Ishikawa (cell line): ENCODE results near the gene GDI1.

Experiments
- CEBPB ChIP-seq: IDR thresholded peaks from 2 replicates; pipeline ENCODE4 v1.6.1; 2012
- CREB1 ChIP-seq: IDR thresholded peaks from 2 replicates; pipeline ENCODE4 v1.6.1; 2012; ENCODE audit warnings: low read depth
- EGR1 ChIP-seq: IDR thresholded peaks from 2 replicates; pipeline ENCODE4 v1.6.1; 2012
- EP300 ChIP-seq: IDR thresholded peaks from 2 replicates; pipeline ENCODE4 v1.6.1; 2012; ENCODE audit warnings: borderline replicate concordance
- FOXM1 ChIP-seq: IDR thresholded peaks from 2 replicates; pipeline ENCODE4 v1.6.1; 2012; ENCODE audit warnings: low read depth, borderline replicate concordance
- MAX ChIP-seq: IDR thresholded peaks from 2 replicates; pipeline ENCODE4 v1.6.1; 2012
- NFIC ChIP-seq: IDR thresholded peaks from 2 replicates; pipeline ENCODE4 v1.6.1; 2012
- RAD21 ChIP-seq: IDR thresholded peaks from 2 replicates; pipeline ENCODE4 v1.6.1; 2012; ENCODE audit warnings: low read depth
- REST ChIP-seq: IDR thresholded peaks from 2 replicates; pipeline ENCODE4 v1.6.1; 2012; ENCODE audit warnings: low read depth, mild to moderate bottlenecking
- TAF1 ChIP-seq: IDR thresholded peaks from 2 replicates; pipeline ENCODE4 v1.6.1; 2012; ENCODE audit warnings: low read depth, mild to moderate bottlenecking
- TCF12 ChIP-seq: IDR thresholded peaks from 2 replicates; pipeline ENCODE4 v1.6.1; 2012; ENCODE audit warnings: low read depth
- TEAD4 ChIP-seq: IDR thresholded peaks from 2 replicates; pipeline ENCODE4 v1.6.1; 2012
- USF1 ChIP-seq: IDR thresholded peaks from 2 replicates; pipeline ENCODE4 v1.6.1; 2012
- YY1 ChIP-seq: IDR thresholded peaks from 2 replicates; pipeline ENCODE4 v1.6.1; 2012; ENCODE audit warnings: low read depth
- ZBTB7A ChIP-seq: IDR thresholded peaks from 2 replicates; pipeline ENCODE4 v1.6.1; 2012; ENCODE audit warnings: low read depth

Gene GDI1

GRCh38 chrX:154466036-154466435 is 29.1 kb downstream of the GDI1 start:
- TF ChIP-seq EGR1, result no peak
- TF ChIP-seq TAF1, result no peak
- TF ChIP-seq CREB1, result no peak
- no peak for TF ChIP-seq RAD21
- TF ChIP-seq EP300, result no peak
- TF ChIP-seq TEAD4, result no peak

- TF ChIP-seq USF1 (no peak), RAD21 (no peak), TAF1 (no peak), CEBPB (no peak), YY1 (no peak), NFIC (no peak), FOXM1 (no peak), REST (no peak), CREB1 (no peak), TCF12 (no peak), MAX (no peak), ZBTB7A (no peak), TEAD4 (no peak)
Observed at GRCh38 chrX:154466907-154467306, 30.0 kb downstream of the GDI1 start.

GRCh38 chrX:154467556-154467955 is 30.6 kb downstream of the GDI1 start:
- TF ChIP-seq NFIC, result no peak
- no peak for TF ChIP-seq TCF12
- TF ChIP-seq ZBTB7A, result no peak
- TF ChIP-seq EGR1, result no peak
- TF ChIP-seq TEAD4, result no peak
- TF ChIP-seq FOXM1, result no peak
- TF ChIP-seq TAF1, result no peak
- no peak for TF ChIP-seq EP300
- TF ChIP-seq CEBPB, result no peak
- no peak for TF ChIP-seq YY1
- no peak for TF ChIP-seq USF1
- no peak for TF ChIP-seq MAX
- TF ChIP-seq RAD21, result no peak
- no peak for TF ChIP-seq REST

- TF ChIP-seq TEAD4, result no peak
- no peak for TF ChIP-seq TAF1
- TF ChIP-seq YY1, result no peak
- TF ChIP-seq NFIC, result no peak
- no peak for TF ChIP-seq EP300
- TF ChIP-seq FOXM1, result no peak
- no peak for TF ChIP-seq CREB1
- TF ChIP-seq USF1, result no peak
- TF ChIP-seq RAD21, result no peak
- TF ChIP-seq TCF12, result no peak
- TF ChIP-seq MAX, result no peak
- no peak for TF ChIP-seq EGR1
- no peak for TF ChIP-seq ZBTB7A
- no peak for TF ChIP-seq REST
- TF ChIP-seq CEBPB, result no peak
Observed at GRCh38 chrX:154468217-154468616, 31.3 kb downstream of the GDI1 start.
